ENCODE measurements around the gene FCHO2. TPM values are rescaled to one million over a fixed set of nuclear protein-coding genes. Genes with fewer than 3 reads are reported as not detected.

Gene FCHO2
- total and polyA plus RNA-seq, 2 of the 8 experiments (the other 6 are each of a cell fraction or from before 2014, with no cell fraction given), result 4.3 to 15.7 TPM

GRCh38 chr5:73119451-73120157 is 163.8 kb downstream of the FCHO2 start (continued):
- TF ChIP-seq TAF7 (optimal IDR thresholded peaks at IDR 0.05; ENCODE audit: borderline replicate concordance, low read depth, low read length) (no peak), ATF3 (IDR thresholded peaks at IDR 0.05; ENCODE audit: insufficient read depth, low read depth, low read length) (no peak), E2F6 (IDR thresholded peaks at IDR 0.05) (peak; percentile 76), TEAD4 (IDR thresholded peaks at IDR 0.05; ENCODE audit: low read depth, low read length) (no peak), TBP (IDR thresholded peaks at IDR 0.05; ENCODE audit: low read depth, low read length) (no peak), POLR2AphosphoS5 (IDR thresholded peaks at IDR 0.05; ENCODE audit: low read depth, low read length) (no peak), FOSL1 (IDR thresholded peaks at IDR 0.05; ENCODE audit: insufficient read depth, low read depth, low read length) (no peak)
